IMR-90 (cell line): ENCODE results near the gene CHMP6. TPM values are rescaled to one million over a fixed set of nuclear protein-coding genes. Genes with fewer than 3 reads are reported as not detected.

Experiments
- ATAC-seq: fragments of 200-7000 bp; cut with Tn5 transposase; 2 replicates; pipeline ENCODE4 v1.9.1; 2020; ENCODE audit warnings: low read depth, mild to moderate bottlenecking, moderate library complexity
- BruUV-seq: library from RNA; stranded (reverse); fragments of 400-500 nt; replicated peaks from 2 replicates; lab custom pipeline; 2021; lab: Mats Ljungman, UMichigan
- CTCF ChIA-PET: fragments of 300-600 bp; formaldehyde crosslinking; extraction: SDS; loops from one replicate; lab custom pipeline; 2021; ENCODE audit warnings: antibody characterized with exemption; lab: Yijun Ruan, JAX
- POLR2A ChIA-PET: fragments of 300-600 bp; sonication (Branson Sonifier 250); formaldehyde crosslinking; loops from one replicate; lab custom pipeline; 2022; ENCODE audit warnings: antibody characterized with exemption; ENCODE audit not compliant: unreplicated experiment; lab: Charles Lee
- DNase-seq: peaks from one replicate; pipeline ENCODE4 v3.0.0; 2013
- H2AFZ ChIP-seq: replicated peaks from 2 replicates; pipeline ENCODE3; 2013; ENCODE audit warnings: low read length, mild to moderate bottlenecking; ENCODE audit not compliant: poor library complexity
- H2AK5ac ChIP-seq: 2 replicates; pipeline ENCODE4 v1.6.1; 2013; ENCODE audit warnings: low read depth, low read length, inconsistent platforms
- H2AK9ac ChIP-seq: replicated peaks from 2 replicates; pipeline ENCODE3; 2013; ENCODE audit warnings: mild to moderate bottlenecking, low read depth, low read length, moderate library complexity; ENCODE audit not compliant: poor library complexity
- H2BK120ac ChIP-seq: 2 replicates; pipeline ENCODE4 v1.6.1; 2013; ENCODE audit warnings: low read depth, low read length, inconsistent platforms
- H2BK15ac ChIP-seq: 3 replicates; pipeline ENCODE4 v1.6.1; 2013; ENCODE audit warnings: low read depth, low read length, inconsistent platforms
- H2BK20ac ChIP-seq: 2 replicates; pipeline ENCODE4 v1.6.1; 2013; ENCODE audit warnings: low read depth, mild to moderate bottlenecking, inconsistent platforms, low read length, moderate library complexity
- H2BK5ac ChIP-seq: 2 replicates; pipeline ENCODE4 v1.6.1; 2013; ENCODE audit warnings: mild to moderate bottlenecking, low read depth, low read length, inconsistent platforms; ENCODE audit not compliant: poor library complexity, severe bottlenecking
- H3K14ac ChIP-seq: replicated peaks from 2 replicates; pipeline ENCODE4 v1.6.1; 2013; ENCODE audit warnings: low read depth, low read length, inconsistent platforms
- H3K18ac ChIP-seq: 2 replicates; pipeline ENCODE4 v1.6.1; 2013; ENCODE audit warnings: low read depth, low read length, control low read depth
- H3K23ac ChIP-seq: 2 replicates; pipeline ENCODE4 v1.6.1; 2013; ENCODE audit warnings: low read depth, low read length, inconsistent platforms
- H3K27ac ChIP-seq: 2 replicates; pipeline ENCODE4 v1.5.1; 2013; ENCODE audit warnings: mild to moderate bottlenecking, control low read depth, low read length; ENCODE audit not compliant: insufficient read depth
- H3K27me3 ChIP-seq: 2 replicates; pipeline ENCODE4 v1.6.1; 2013; ENCODE audit warnings: low read length; ENCODE audit not compliant: control insufficient read depth, insufficient read depth
- H3K36me3 ChIP-seq: 2 replicates; pipeline ENCODE4 v1.6.1; 2013; ENCODE audit warnings: low read length, mixed read lengths; ENCODE audit not compliant: control insufficient read depth, insufficient read depth
- H3K4ac ChIP-seq: 2 replicates; pipeline ENCODE4 v1.6.1; 2013; ENCODE audit warnings: low read depth, low read length, inconsistent platforms
- H3K4me1 ChIP-seq: 2 replicates; pipeline ENCODE4 v1.6.1; 2013; ENCODE audit warnings: low read length, mixed read lengths; ENCODE audit not compliant: control insufficient read depth, insufficient read depth
- H3K4me2 ChIP-seq: 2 replicates; pipeline ENCODE4 v1.6.1; 2013; ENCODE audit warnings: low read depth, mild to moderate bottlenecking, control low read depth, low read length, moderate library complexity
- H3K4me3 ChIP-seq: 2 replicates; pipeline ENCODE4 v1.5.1; 2013; ENCODE audit warnings: low read depth, mild to moderate bottlenecking, control low read depth, low read length, moderate library complexity; ENCODE audit not compliant: insufficient read depth
- H3K56ac ChIP-seq: 2 replicates; pipeline ENCODE4 v1.6.1; 2013; ENCODE audit warnings: low read length, inconsistent platforms; ENCODE audit not compliant: insufficient read depth; ENCODE audit errors: extremely low read depth
- H3K79me1 ChIP-seq, 2 experiments: 2 replicates each; pipeline ENCODE4 v1.6.1; 2013; ENCODE audit warnings: low read length in 2 of 2, inconsistent platforms in 1 of 2, low read depth in 1 of 2
- H3K9ac ChIP-seq: 2 replicates; pipeline ENCODE4 v1.6.1; 2013; ENCODE audit warnings: low read depth, low read length, control low read depth
- H3K9me1 ChIP-seq: 2 replicates; pipeline ENCODE4 v1.6.1; 2013; ENCODE audit warnings: low read length, inconsistent platforms; ENCODE audit not compliant: insufficient read depth
- H3K9me3 ChIP-seq: 2 replicates; pipeline ENCODE4 v1.6.1; 2013; ENCODE audit warnings: low read length; ENCODE audit not compliant: control insufficient read depth, insufficient read depth
- H4K20me1 ChIP-seq: 2 replicates; pipeline ENCODE4 v1.6.1; 2013; ENCODE audit warnings: low read length, inconsistent platforms; ENCODE audit not compliant: insufficient read depth
- H4K5ac ChIP-seq: 2 replicates; pipeline ENCODE4 v1.6.1; 2013; ENCODE audit warnings: mild to moderate bottlenecking, low read depth, low read length, control low read depth
- H4K8ac ChIP-seq, 2 experiments: 2 replicates each; pipeline ENCODE4 v1.6.1; 2013; ENCODE audit warnings: low read depth in 2 of 2, low read length in 2 of 2, control low read depth in 1 of 2, inconsistent platforms in 1 of 2
- H4K91ac ChIP-seq: 2 replicates; pipeline ENCODE4 v1.6.1; 2013; ENCODE audit warnings: low read depth, low read length, inconsistent platforms; ENCODE audit not compliant: insufficient read depth
- BHLHE40 ChIP-seq: fragments of 150-350 bp; IDR thresholded peaks from 2 replicates; pipeline ENCODE4 v1.6.1; 2016; ENCODE audit warnings: mild to moderate bottlenecking, low read depth, low read length
- CEBPB ChIP-seq: IDR thresholded peaks from 2 replicates; pipeline ENCODE4 v1.6.1; 2012; ENCODE audit warnings: low read depth, low read length, improper control_type of control experiment
- CHD1 ChIP-seq: IDR thresholded peaks from 2 replicates; pipeline ENCODE4 v1.6.1; 2012; ENCODE audit warnings: low read depth, low read length, improper control_type of control experiment
- CTCF ChIP-seq: conservative IDR thresholded peaks from 2 replicates; pipeline ENCODE4 v1.5.1; 2012; ENCODE audit warnings: mild to moderate bottlenecking, low read depth, low read length, improper control_type of control experiment
- ELK1 ChIP-seq: fragments of 150-350 bp; IDR thresholded peaks from 2 replicates; pipeline ENCODE4 v1.6.1; 2016; ENCODE audit warnings: low read depth, mild to moderate bottlenecking, low read length, moderate library complexity, borderline replicate concordance
- FOS ChIP-seq: fragments of 150-350 bp; IDR thresholded peaks from 2 replicates; pipeline ENCODE4 v1.6.1; 2016; ENCODE audit warnings: low read depth, low read length
- MAFK ChIP-seq: IDR thresholded peaks from 2 replicates; pipeline ENCODE4 v1.6.1; 2012; ENCODE audit warnings: low read depth, low read length, improper control_type of control experiment
- MXI1 ChIP-seq: IDR thresholded peaks from 2 replicates; pipeline ENCODE4 v1.6.1; 2012; ENCODE audit warnings: low read depth, mild to moderate bottlenecking, low read length, moderate library complexity, borderline replicate concordance
- RAD21 ChIP-seq: IDR thresholded peaks from 2 replicates; pipeline ENCODE4 v1.6.1; 2012; ENCODE audit warnings: low read length, improper control_type of control experiment
- RFX5 ChIP-seq: IDR thresholded peaks from 2 replicates; pipeline ENCODE4 v1.8.0; 2012; ENCODE audit warnings: low read depth, mild to moderate bottlenecking, low read length, moderate library complexity
- WGBS, 2 experiments: methylation state at CpG; one replicate each; pipeline versions ENCODE4 v1.1.5 to v1.1.7; 2013; ENCODE audit warnings: missing lambda C conversion rate in 2 of 2; ENCODE audit not compliant: insufficient read length in 1 of 2; ENCODE audit errors: extremely low coverage in 2 of 2; 5-methylcytosine and 5-hydroxymethylcytosine counted together
- dilution Hi-C: fragments of 300-500 bp; cut with HindIII; formaldehyde crosslinking; loops from one replicate; pipeline ENCODE4 v1.14.3; 2018; ENCODE audit warnings: low sequenced_read_pairs; ENCODE audit not compliant: unreplicated experiment
- in situ Hi-C: fragments of 300-500 bp; cut with MboI; formaldehyde crosslinking; loops from 3 replicates; pipeline ENCODE4 v1.14.3; 2019; ENCODE audit warnings: low sequenced_read_pairs, inconsistent platforms, mixed read lengths
- intact Hi-C: fragments of 100-400 bp; cut with micrococcal nuclease; formaldehyde crosslinking; loops from 2 replicates; pipeline ENCODE4 v1.10.0; 2022
- polyA plus RNA-seq, 3 experiments: library from polyadenylated mRNA; depleted of rRNA; stranded (reverse); fragments of >200 nt; gene quantifications; 2 replicates each; pipeline ENCODE4 v1.2.3, GENCODE V29; 2012; ENCODE audit warnings: low replicate concordance in 1 of 3
- total RNA-seq: library from RNA; depleted of rRNA; stranded (reverse); fragments of >200 nt; gene quantifications from 2 replicates; pipeline ENCODE4 v1.2.3, GENCODE V29; 2012

Gene CHMP6
- total and polyA plus RNA-seq, 2 of the 4 experiments (the other 2 are of a cell fraction) = 5.0 to 40.3 TPM

GRCh38 chr17:80944326-80944725, 47.3 kb upstream of the CHMP6 start:
- WGBS, 2 experiments = 72% methylated on average over 3 of the region's 9 CpGs; no CpG with 5 or more reads in 1 of the 2 experiments
- Histone ChIP-seq H3K4me3 (no peak overlapping the region), H2AFZ (no peak overlapping the region), H3K18ac (no peak overlapping the region), H3K4ac (no peak overlapping the region), H3K4me2 (no peak overlapping the region), H3K9ac (no peak overlapping the region), H2BK15ac (no peak overlapping the region), H2AK9ac (no peak overlapping the region), H2BK120ac (no peak overlapping the region), H3K56ac (no peak overlapping the region), H4K5ac (no peak overlapping the region), H2AK5ac (no peak overlapping the region), H2BK5ac (no peak overlapping the region), H3K36me3 (peaks cover 21% of the 10 kb centered on the region), H4K91ac (no peak overlapping the region), H4K20me1 (no peaks in the 10 kb centered on the region), H3K9me3 (no peaks in the 10 kb centered on the region), H3K79me1 (no peaks in the 10 kb centered on the region; a peak in 1 of 4 replicates), H3K27ac (no peak overlapping the region), H3K9me1 (peaks cover 8% of the 10 kb centered on the region; the same call in 1 of the 2 replicates), H2BK20ac (no peak overlapping the region), H3K4me1 (peaks cover 11% of the 10 kb centered on the region), H3K23ac (no peak overlapping the region), H3K27me3 (no peaks in the 10 kb centered on the region), H4K8ac (no peak overlapping the region), H3K14ac (no peak overlapping the region)
- intact Hi-C loops = no loop called here
- ChIA-PET CTCF (no interaction called here), POLR2A (no interaction called here)
- dilution Hi-C loops = no loop called here
- no peak for ATAC-seq
- no TSS peak for BruUV-seq
- TF ChIP-seq RAD21 (no peak), FOS (no peak), CTCF (no peak), CHD1 (no peak), RFX5 (no peak), MAFK (no peak), MXI1 (no peak), BHLHE40 (no peak), CEBPB (no peak), ELK1 (no peak)
- in situ Hi-C loops = no loop called here
- DNase-seq = no peak
